HG02759 (cell line): Measurements from ENCODE around the gene POC5.
"Not testable (repeated sequence)": the region's sequence is repeated elsewhere in the genome, so short reads cannot be mapped to it uniquely, and the experiment has no call there.

Source experiments
- ATAC-seq: cut with Tn5 transposase; IDR thresholded peaks from one replicate; pipeline ENCODE4 v1.9.1; 2021; ENCODE audit warnings: mild to moderate bottlenecking, moderate library complexity; ENCODE audit not compliant: unreplicated experiment

Gene POC5, protein sequence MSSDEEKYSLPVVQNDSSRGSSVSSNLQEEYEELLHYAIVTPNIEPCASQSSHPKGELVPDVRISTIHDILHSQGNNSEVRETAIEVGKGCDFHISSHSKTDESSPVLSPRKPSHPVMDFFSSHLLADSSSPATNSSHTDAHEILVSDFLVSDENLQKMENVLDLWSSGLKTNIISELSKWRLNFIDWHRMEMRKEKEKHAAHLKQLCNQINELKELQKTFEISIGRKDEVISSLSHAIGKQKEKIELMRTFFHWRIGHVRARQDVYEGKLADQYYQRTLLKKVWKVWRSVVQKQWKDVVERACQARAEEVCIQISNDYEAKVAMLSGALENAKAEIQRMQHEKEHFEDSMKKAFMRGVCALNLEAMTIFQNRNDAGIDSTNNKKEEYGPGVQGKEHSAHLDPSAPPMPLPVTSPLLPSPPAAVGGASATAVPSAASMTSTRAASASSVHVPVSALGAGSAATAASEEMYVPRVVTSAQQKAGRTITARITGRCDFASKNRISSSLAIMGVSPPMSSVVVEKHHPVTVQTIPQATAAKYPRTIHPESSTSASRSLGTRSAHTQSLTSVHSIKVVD

DNA sequence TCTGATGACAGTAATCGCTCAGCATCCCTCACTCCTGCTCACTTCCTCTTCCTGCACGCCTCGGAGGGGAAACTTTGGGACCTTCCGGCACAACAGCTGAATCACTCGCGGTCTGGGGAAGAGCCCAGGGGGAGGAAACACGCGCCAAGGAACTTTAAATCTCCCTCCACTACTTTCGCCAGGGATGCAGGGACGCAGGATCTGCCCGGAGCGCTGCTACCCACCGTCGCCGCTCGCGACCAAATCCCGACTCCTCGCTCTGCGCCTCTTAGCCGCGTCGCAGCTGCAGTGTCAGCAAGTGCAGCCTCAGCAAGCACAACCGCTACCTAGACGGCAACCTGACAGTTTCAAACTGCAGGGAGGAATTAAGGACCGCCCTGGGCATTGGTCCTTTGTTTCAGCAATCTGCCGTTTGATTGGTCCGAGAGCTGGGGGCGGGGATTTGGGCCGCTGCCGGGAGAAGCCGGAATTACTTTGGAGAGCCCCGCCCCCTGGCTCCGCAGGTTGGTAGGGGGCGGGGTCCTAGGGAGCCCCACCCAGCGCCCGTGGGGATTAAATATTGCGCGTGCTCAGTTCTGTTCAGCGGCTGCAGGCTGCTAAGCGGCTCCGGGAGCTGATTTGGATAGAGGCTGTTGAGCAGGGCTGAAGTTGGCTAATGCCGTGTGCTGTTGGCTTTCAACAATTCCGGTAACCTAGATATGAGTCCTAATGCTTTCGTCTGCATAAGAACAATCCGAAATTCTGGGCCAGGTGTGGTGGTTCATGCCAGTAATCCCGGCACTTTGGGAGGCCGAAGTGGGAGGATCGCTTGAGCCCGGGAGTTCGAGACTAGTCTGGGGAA, at the start of gene POC5:
TSS of gene POC5 (minus strand) at position 356 of the 841 bp plus-strand sequence. CDS start 4,500 bp downstream, outside the sequence.
- peak; percentile 96 for ATAC-seq

GRCh38 chr5:75758116-75758515, 40.9 kb upstream of the POC5 start:
- ATAC-seq = no peak

DNA sequence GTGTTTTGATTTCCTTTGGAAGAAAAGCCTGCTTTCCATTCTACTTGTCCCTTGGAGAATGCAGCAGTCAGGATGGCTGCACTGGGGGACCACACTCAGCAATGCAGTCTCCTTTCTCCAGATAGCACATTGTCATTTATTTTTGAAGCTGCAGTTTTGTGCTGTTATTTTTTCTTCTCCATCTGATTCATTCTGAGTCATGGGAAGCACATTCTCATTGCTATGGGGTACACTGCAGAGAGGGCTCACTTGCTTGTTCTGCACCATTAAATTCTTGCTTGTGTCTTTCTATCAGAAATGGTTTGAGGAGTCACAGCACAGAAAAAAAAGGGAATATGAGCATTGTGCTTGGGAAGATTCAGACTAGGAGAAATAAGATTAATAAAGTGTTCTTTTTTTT, 39.7 kb upstream of the POC5 start:
- no peak for ATAC-seq

DNA sequence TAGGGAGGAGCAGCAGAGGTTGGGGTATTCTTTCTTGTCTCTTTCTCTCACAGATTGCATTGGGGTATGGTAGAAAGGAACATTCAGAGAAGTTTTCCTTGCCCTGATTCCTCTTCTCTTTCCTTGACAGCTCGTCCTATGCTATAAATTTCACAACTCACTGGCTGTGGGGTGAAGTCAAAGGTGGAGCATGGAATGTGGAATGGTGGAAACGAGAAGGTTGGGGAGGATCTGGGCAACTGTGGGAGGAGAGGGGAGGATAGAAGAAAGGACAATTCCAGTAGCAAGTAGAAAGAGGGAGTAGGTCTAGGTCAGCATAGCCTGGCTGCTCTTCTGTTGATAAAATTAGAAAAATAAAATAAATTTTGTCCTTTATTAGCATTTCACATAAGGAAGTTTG, 39.0 kb upstream of the POC5 start:
- ATAC-seq = no peak

DNA sequence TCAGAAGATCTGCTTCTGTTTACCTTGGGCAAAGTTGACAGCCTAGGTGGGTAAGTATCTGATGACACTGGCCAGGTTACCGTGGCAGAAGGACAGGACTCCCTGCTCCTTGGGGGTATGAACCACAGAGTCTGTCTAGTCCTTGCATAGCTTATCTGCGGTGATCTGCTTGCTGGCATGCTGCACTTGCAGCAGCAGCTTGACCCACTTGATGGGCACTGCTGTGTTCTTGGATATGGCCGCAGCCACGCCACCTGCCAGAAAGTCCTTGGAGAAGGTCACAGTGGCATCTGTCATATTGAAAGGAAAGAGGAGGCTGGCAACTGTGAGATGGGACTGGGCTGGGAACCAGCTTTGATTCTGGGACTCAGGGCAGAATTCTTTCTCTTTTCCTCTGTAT, 35.9 kb upstream of the POC5 start:
- ATAC-seq = no peak

DNA sequence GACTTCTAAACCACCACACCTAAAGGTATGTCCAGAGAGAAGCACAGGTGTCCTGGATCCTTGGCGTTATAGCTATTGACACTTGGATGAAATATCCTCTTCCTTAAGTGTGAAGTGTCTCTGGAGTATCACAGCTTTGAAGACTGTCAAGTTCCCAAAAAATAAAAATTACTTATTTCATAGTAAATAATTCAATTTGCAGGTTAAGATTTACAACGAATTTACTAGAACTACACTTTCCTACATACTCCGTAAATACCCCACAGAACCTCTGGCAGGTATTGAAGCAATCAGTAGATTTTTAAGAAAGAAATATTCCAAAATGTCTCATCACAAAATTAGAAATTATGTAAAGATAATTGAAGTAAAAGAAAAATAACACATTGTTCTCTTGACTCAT, 27.1 kb upstream of the POC5 start:
- ATAC-seq = no peak

GRCh38 chr5:75736273-75736672, 19.0 kb upstream of the POC5 start:
- ATAC-seq = no peak

DNA sequence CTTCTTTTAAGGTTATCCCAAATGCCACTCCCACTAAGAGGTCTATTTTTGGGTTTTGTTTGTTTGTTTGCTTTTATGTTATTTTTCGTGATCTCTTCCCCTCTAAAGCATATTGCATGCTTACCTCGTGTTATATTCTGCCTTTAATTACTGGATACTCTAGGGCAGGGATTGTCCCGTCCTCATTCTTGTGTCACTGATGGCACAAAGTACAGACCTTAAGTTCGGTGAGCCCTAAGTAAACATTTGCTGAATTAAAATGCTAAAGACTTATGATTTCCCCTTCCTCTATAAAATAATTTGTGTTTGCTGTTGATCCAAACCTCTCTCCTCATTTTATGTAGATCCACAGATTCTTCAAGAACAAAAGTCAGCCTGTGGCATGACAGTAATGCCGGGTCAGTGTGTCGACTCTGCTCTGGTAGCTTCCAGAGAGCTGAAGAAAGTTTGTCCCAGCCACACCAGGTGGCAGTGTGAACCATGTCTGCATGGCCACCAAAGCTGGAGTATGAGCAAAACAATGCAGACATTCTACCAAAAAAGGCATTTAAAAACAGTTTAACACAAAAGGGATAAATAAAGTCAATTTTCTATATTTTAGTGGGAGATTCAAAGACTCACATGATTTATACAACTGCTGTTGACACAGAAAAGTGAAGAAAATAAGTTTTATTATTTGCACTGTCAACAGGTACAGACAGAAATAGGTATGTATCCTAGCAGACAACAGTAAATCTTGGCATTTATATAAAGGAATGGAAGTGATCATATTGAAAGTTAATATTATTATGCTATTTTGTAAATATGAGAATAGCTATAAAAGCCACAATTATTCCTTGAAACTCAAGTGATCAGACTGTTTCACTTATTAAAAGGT, 17.9 kb upstream of the POC5 start:
- no peak for ATAC-seq

DNA sequence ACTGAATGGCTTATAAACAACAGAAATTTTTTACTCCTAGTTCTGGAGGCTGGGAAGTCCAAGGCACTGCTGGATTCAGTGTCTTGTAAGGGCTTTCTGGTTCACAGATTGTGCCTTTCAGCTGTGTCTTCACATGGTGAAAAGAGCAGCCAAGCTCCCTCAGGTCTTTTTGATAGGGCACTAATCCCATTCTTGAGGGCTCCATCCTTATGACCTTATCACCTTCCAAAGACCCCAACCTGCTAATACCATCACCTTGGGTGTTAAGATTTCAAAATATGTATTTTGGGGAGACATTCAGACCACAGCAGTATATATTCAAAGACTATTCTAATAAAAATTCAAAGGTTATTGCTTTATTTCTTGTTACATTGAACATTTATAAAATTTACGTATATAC, 16.5 kb upstream of the POC5 start:
- ATAC-seq = no peak

- ATAC-seq = not testable (repeated sequence)
Measured at GRCh38 chr5:75731515-75731914, 14.3 kb upstream of the POC5 start.

DNA sequence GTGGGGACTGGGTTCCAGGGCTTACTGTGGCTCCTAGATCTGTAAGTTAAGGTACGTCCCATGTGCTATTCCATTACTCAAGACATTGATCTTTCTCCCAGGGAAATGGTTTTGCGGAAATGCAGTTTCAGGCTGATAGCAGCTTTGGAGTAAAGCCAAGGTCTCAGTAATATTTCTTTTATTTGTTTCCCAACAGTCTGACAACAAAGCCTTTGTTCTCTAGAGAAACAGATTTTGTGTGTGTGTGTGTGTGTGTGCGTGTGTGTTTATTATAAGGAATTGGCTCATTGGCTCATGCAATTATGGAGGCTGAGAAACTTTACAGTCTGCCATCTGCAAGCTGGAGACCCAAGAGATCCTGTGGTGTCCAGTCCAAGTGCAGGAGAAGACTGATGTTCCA, 12.1 kb upstream of the POC5 start:
- no peak for ATAC-seq

DNA sequence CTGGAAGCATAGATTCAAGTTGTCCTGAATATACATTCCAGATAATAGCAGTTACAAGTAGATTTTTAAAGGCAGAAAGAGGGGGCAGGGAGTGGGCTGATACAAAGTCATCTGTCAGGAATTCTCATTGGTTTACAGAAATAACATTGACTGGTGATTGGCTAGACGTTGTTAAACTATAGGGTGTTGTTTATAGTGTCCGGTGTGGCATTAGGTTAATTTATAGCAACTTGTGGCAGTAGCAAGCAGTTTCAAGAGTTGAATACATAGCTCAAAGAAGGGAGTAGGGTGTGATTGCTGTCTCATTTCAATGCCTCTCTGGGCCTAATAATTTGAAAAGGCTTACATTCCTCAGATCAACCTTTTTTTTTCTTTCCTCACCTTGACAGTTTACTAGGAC, 10.7 kb upstream of the POC5 start:
- no peak for ATAC-seq

DNA sequence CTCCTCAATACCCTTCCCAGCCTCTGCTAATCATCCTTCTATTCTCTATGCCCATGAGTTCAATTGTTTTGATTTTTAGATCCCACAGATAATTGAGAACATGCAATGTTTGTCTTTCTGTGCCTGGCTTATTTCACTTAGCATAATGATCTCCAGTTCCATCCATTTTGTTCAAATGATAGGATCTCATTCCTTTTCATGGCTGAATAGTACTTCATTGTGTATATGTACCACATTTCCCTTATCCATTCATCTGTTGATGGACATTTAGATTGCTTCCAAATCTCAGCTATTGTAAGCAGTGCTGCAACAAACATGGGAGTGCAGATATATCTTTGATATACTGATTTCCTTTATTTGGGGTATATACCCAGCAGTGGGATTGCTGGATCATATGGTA, 9.0 kb upstream of the POC5 start:
- ATAC-seq = not testable (repeated sequence)

GRCh38 chr5:75723378-75723777, 6.1 kb upstream of the POC5 start:
- no peak for ATAC-seq

GRCh38 chr5:75721573-75721972, 4.3 kb upstream of the POC5 start:
- ATAC-seq = no peak

DNA sequence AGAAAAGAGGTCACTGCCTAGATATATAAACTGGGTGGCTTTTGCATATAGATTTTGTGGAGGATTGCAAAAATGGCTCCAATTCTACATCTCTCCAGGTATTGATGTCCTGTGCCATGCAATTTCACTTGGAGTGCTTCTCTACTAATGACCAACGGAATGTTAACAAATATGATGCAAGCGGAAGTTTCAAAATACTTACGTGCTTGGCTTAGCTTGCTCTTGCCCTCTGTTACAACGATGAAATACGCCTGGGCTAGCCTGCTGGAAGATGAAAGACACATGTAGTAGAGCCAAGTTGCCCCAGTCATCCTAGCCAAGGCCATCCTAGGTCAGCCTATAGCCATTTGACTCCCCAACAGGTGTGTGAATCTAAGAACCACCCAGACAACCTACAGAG, 3.6 kb upstream of the POC5 start:
- ATAC-seq = no peak

GRCh38 chr5:75716715-75717081, 539 bp downstream of the POC5 start:
- peak; percentile 18 for ATAC-seq

DNA sequence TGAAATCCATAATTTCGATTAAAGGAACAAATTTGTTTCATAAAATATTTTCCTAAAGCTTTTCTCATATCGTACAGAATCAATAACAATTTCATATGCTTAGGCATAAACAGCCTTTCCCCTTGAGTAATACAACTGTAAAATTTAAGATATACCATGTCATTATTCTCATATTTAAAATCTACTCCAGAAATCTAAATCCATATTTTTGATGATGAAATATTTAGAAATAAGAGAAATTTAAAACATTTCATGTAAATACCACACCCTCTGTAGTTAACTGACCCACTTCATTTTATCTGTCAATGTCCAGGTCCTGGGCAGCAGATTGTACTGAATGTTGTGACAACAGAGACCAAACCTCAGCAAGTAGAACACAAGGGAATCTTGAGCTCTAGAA, 5.1 kb downstream of the POC5 start:
- no peak for ATAC-seq

DNA sequence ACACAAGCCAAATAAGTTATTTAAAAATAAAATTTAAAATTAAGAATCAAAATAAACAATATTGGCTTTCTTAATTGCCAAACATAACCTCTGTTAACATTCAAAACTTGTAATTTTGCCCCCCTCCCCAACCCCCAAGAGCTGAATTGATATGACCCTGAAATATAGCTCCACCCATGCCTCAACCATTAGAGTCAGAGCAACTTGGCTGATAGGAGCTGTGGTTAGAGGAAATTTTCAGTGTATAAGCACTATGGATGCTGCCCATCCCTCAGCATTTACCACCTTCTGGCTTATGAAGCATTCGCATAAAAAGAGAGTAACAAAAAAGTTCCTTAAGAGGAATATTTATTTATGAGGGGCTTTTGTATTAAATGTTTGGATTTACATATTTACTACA, 6.1 kb downstream of the POC5 start:
- no peak for ATAC-seq

DNA sequence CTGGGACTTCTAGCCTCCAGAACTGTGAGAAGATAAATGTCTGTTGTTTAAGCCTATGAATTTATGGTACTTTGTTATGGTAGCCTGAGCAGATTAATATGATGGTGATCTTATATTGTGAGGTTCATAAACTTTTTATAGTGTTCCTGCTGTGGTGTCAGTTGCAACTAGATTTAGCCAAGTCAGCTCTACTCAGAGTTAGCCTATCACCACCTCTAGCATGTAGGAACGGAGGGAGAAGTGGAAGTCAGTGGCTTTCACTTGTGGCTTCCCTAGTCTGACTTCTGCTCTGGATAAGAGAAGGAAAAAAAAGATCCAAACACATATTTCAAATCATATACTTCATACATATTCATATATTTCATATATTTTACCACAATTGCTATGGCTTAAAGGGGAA, 6.6 kb downstream of the POC5 start:
- ATAC-seq = no peak
